CD14-positive monocyte (primary cell): Measurements from ENCODE around the gene VWA3A. TPM values are rescaled to one million over a fixed set of nuclear protein-coding genes. Genes with fewer than 3 reads are reported as not detected.

ENCODE experiments used
- DNase-seq, 3 donors: peaks; one replicate each; pipeline ENCODE4 v3.0.0-alpha.2; 2011 to 2022
- H2AFZ ChIP-seq: 2 replicates; pipeline ENCODE4 v1.6.0; 2012; ENCODE audit warnings: mild to moderate bottlenecking, low read depth, low read length, inconsistent platforms; ENCODE audit not compliant: insufficient read depth, poor library complexity, severe bottlenecking
- H3K27ac ChIP-seq, 2 donors: 1 replicate in 1 of 2; 2 replicates in 1 of 2; pipeline ENCODE4 v1.5.1; 2012 to 2013; ENCODE audit warnings: low read length in 2 of 2, control low read depth in 1 of 2, inconsistent platforms in 1 of 2, low read depth in 1 of 2, mild to moderate bottlenecking in 1 of 2
- H3K27me3 ChIP-seq, 2 donors: one replicate each; pipeline versions ENCODE4 v1.6.0 to v1.6.1; 2011 to 2013; ENCODE audit warnings: low read length in 2 of 2; ENCODE audit not compliant: control insufficient read depth in 2 of 2, insufficient read depth in 2 of 2
- H3K36me3 ChIP-seq, 2 donors: replicated peaks in 1 of 2; 1 replicate in 1 of 2; 2 replicates in 1 of 2; pipeline versions ENCODE4 v1.5.1 to v1.6.1; 2012 to 2013; ENCODE audit warnings: low read length in 2 of 2, control low read depth in 1 of 2, inconsistent platforms in 1 of 2, mild to moderate bottlenecking in 1 of 2; ENCODE audit not compliant: insufficient read depth in 2 of 2, control insufficient read depth in 1 of 2
- H3K4me1 ChIP-seq, 2 donors: 1 replicate in 1 of 2; 2 replicates in 1 of 2; pipeline versions ENCODE4 v1.5.1 to v1.6.1; 2012 to 2013; ENCODE audit warnings: low read length in 2 of 2, control low read depth in 1 of 2, inconsistent platforms in 1 of 2, mild to moderate bottlenecking in 1 of 2, moderate library complexity in 1 of 2; ENCODE audit not compliant: insufficient read depth in 2 of 2, control insufficient read depth in 1 of 2
- H3K4me2 ChIP-seq: replicated peaks from 2 replicates; pipeline ENCODE3; 2012; ENCODE audit warnings: low read length, moderate library complexity, mild to moderate bottlenecking; ENCODE audit not compliant: poor library complexity, severe bottlenecking; ENCODE audit errors: extremely low read depth
- H3K4me3 ChIP-seq, 3 experiments: fragments of 200-600 bp in 1 of 3; sonication (generic) in 1 of 3; replicated peaks in 1 of 3; 1 replicate in 2 of 3; 2 replicates in 1 of 3; pipeline ENCODE4 v1.5.1; 2011 to 2013; ENCODE audit warnings: low read length in 3 of 3, mild to moderate bottlenecking in 3 of 3, control low read depth in 2 of 3, low read depth in 2 of 3, inconsistent platforms in 1 of 3, moderate library complexity in 1 of 3
- H3K79me2 ChIP-seq: 2 replicates; pipeline ENCODE4 v1.6.0; 2012; ENCODE audit warnings: mild to moderate bottlenecking, control low read depth, inconsistent platforms, low read length, moderate library complexity; ENCODE audit not compliant: insufficient read depth
- H3K9ac ChIP-seq: 2 replicates; pipeline ENCODE4 v1.6.0; 2017; ENCODE audit warnings: low read length, mild to moderate bottlenecking; ENCODE audit not compliant: insufficient read depth, poor library complexity, severe bottlenecking
- H3K9me3 ChIP-seq, 2 donors: replicated peaks in 1 of 2; 1 replicate in 1 of 2; 2 replicates in 1 of 2; pipeline versions ENCODE4 v1.5.1 to v1.6.1; 2012 to 2013; ENCODE audit warnings: low read length in 2 of 2, control low read depth in 1 of 2; ENCODE audit not compliant: control insufficient read depth in 1 of 2, insufficient read depth in 1 of 2
- H4K20me1 ChIP-seq: 2 replicates; pipeline ENCODE4 v1.6.0; 2012; ENCODE audit warnings: mild to moderate bottlenecking, low read length, control low read depth, moderate library complexity; ENCODE audit not compliant: insufficient read depth
- H3K27ac Mint-ChIP-seq, 7 donors: one replicate each; pipeline ENCODE4 v1.8.0; 2020; ENCODE audit warnings: mild to moderate bottlenecking in 7 of 7, mixed read lengths in 7 of 7, moderate library complexity in 6 of 7, inconsistent platforms in 2 of 7
- H3K27me3 Mint-ChIP-seq, 3 donors: one replicate each; pipeline ENCODE4 v1.8.0; 2021 to 2022; ENCODE audit warnings: low read depth in 3 of 3, mild to moderate bottlenecking in 3 of 3, mixed read lengths in 3 of 3, moderate library complexity in 3 of 3, inconsistent platforms in 1 of 3
- H3K36me3 Mint-ChIP-seq, 2 donors: one replicate each; pipeline ENCODE4 v1.8.0; 2020; ENCODE audit warnings: mixed read lengths in 2 of 2, inconsistent platforms in 1 of 2, mild to moderate bottlenecking in 1 of 2
- H3K4me1 Mint-ChIP-seq: one replicate; pipeline ENCODE4 v1.8.0; 2020; ENCODE audit warnings: mild to moderate bottlenecking, mixed read lengths
- H3K4me3 Mint-ChIP-seq, 2 donors: one replicate each; pipeline ENCODE4 v1.8.0; 2020; ENCODE audit warnings: mild to moderate bottlenecking in 2 of 2, mixed read lengths in 2 of 2, moderate library complexity in 1 of 2
- H3K9me3 Mint-ChIP-seq, 7 donors: one replicate each; pipeline ENCODE4 v1.8.0; 2020 to 2022; ENCODE audit warnings: mixed read lengths in 7 of 7, mild to moderate bottlenecking in 6 of 7, moderate library complexity in 6 of 7, inconsistent platforms in 2 of 7
- CTCF ChIP-seq: fragments of 200-600 bp; IDR thresholded peaks from one replicate; pipeline ENCODE4 v1.8.0; 2022; ENCODE audit warnings: antibody characterized with exemption, mild to moderate bottlenecking
- WGBS: methylation state at CpG from one replicate; pipeline ENCODE4 v1.1.5; 2013; ENCODE audit warnings: missing lambda C conversion rate; ENCODE audit not compliant: insufficient coverage; 5-methylcytosine and 5-hydroxymethylcytosine counted together
- intact Hi-C, 2 donors: fragments of 100-400 bp; cut with micrococcal nuclease; formaldehyde crosslinking; loops; one replicate each; pipeline versions ENCODE4 v1.15.0 to v1.15.1; 2023
- polyA plus RNA-seq, 3 donors: library from polyadenylated mRNA; depleted of rRNA in 1 of 3; unstranded in 2 of 3; stranded (reverse) in 1 of 3; fragments of 300-500 nt in 2 of 3; fragments of >200 nt in 1 of 3; fragmentation: Illumina TruSeq in 2 of 3; gene quantifications; 1 replicate in 2 of 3; 2 replicates in 1 of 3; pipeline ENCODE4 v1.2.3, GENCODE V29; 2012 to 2021

Gene VWA3A
- polyA plus RNA-seq, 3 donors: 0.09 TPM; not detected in 2

GRCh38 chr16:22183335-22183734, 91.0 kb downstream of the VWA3A start:
- H3K27me3 Mint-ChIP-seq: peaks cover 5 to 9% (median 8%) of the 10 kb centered on the region in 3 donors
- H3K4me1 ChIP-seq: no peaks in the 10 kb centered on the region
- no peak overlapping the region for H3K4me3 Mint-ChIP-seq
- H3K36me3 ChIP-seq: no peaks in the 10 kb centered on the region
- H3K4me2 ChIP-seq: no peak overlapping the region
- 96% methylated on average over 4 of the region's 5 CpGs for WGBS
- DNase-seq: no peak
- H3K9me3 ChIP-seq: no peaks in the 10 kb centered on the region
- H3K27ac Mint-ChIP-seq: no peak overlapping the region
- intact Hi-C loops: no loop called here
- no peaks in the 10 kb centered on the region for H3K9me3 Mint-ChIP-seq
- H3K4me1 Mint-ChIP-seq: no peaks in the 10 kb centered on the region
- no peaks in the 10 kb centered on the region for H3K36me3 Mint-ChIP-seq
- no peaks in the 10 kb centered on the region for H3K27me3 ChIP-seq
- H3K4me3 ChIP-seq: no peak overlapping the region
- H3K9ac ChIP-seq: no peak overlapping the region
- H3K79me2 ChIP-seq: no peaks in the 10 kb centered on the region
- TF ChIP-seq CTCF: no peak
- H3K27ac ChIP-seq: no peak overlapping the region
- H2AFZ ChIP-seq: no peak overlapping the region
- H4K20me1 ChIP-seq: no peaks in the 10 kb centered on the region

DNA sequence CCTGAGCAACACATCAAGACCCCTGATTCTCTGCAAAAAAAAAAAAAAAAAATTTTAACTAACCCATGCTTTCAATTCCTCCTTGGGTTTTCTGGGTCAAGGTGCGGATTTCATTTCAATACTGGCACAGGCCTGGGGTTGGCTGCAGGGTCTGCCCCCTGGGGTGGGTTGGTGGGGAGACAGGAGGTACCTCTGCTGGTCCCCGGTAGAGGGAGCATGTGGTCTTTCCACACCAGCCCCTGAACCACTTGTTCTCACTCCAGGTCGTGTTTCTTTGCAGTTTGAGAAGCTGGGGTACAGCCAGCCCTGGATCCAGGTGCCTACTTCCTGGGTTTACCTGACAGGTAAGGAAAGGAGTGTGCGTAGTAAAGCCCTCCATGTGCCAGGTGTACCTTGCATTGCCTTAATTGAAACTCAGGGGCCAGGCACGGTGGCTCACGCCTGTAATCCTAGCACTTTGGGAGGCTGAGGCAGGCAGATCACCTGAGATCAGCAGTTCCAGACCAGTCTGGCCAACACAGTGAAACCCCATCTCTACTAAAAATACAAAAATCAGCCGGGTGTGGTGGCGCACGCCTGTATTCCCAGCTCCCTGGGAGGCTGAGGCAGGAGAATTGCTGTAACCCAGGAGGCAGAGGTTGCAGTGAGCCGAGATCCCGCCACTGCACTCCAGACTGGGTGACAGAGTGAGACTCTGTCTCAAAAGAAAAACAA, 91.7 kb downstream of the VWA3A start:
- H3K4me3 Mint-ChIP-seq: no peak overlapping the region
- H3K4me2 ChIP-seq: no peak overlapping the region
- peaks cover 7% of the 10 kb centered on the region for H3K4me1 Mint-ChIP-seq
- no peaks in the 10 kb centered on the region for H3K9me3 ChIP-seq
- DNase-seq: no peak
- H3K27ac Mint-ChIP-seq: no peak overlapping the region
- H2AFZ ChIP-seq: no peak overlapping the region
- WGBS: 96% methylated on average over 8 of the region's 11 CpGs
- no peak overlapping the region for H3K4me3 ChIP-seq
- peaks cover 5% of the 10 kb centered on the region in 2 donors for H3K4me1 ChIP-seq
- H3K36me3 Mint-ChIP-seq: no peaks in the 10 kb centered on the region
- H3K27me3 ChIP-seq: no peaks in the 10 kb centered on the region
- intact Hi-C loops: no loop called here
- no peaks in the 10 kb centered on the region for H3K36me3 ChIP-seq
- H3K9ac ChIP-seq: no peak overlapping the region
- peaks cover 5 to 9% (median 8%) of the 10 kb centered on the region in 3 donors for H3K27me3 Mint-ChIP-seq
- H4K20me1 ChIP-seq: no peaks in the 10 kb centered on the region
- H3K9me3 Mint-ChIP-seq: no peaks in the 10 kb centered on the region
- H3K27ac ChIP-seq: no peak overlapping the region
- TF ChIP-seq CTCF: no peak
- no peaks in the 10 kb centered on the region for H3K79me2 ChIP-seq
